ENCODE measurements around the gene ATP8B3.

Gene ATP8B3

DNA sequence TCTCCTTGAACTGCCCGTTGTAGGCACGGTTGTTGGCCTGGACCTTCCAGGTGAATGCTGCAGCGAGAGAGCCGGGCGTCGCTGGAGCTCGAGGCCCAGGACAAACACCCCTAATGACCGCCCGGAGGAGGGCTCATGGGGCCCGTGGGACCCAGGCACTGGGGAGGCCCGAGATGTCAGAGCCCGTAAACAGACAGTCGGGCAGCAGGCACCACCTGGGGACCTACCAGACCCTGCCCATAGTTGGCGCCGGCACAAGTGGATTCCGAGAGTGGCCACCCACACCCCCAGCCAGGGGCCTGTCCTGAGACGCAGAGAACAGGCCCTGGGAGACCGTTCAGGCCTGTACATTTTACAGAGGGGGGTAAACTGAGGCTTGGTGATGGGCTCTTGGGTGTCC, 2.4 kb downstream of the ATP8B3 start:
- no peak overlapping the region for H3K4me3 ChIP-seq
- DNase-seq (ENCODE audit: low spot score): no peak
- H3K27ac ChIP-seq: no peak overlapping the region
- no peak for TF ChIP-seq CTCF (IDR thresholded peaks at IDR 0.05)

DNA sequence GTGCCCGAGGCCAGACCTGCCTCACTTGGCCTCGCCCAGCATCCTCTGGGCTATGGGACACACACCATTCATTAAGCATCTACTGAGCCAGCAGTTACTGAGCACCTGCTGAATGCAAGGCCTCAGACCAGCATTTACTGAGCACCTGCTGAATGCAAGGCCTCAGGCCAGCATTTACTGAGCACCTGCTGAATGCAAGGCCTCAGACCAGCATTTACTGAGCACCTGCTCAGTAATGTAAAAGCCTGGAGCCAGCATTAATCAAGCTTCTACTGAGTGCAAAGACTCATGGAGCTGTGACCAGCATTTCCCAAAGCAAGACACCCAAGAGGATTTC, 3.7 kb downstream of the ATP8B3 start:
- DNase-seq (ENCODE audit: low spot score): no peak
- no peak overlapping the region for H3K27ac ChIP-seq
- TF ChIP-seq CTCF (IDR thresholded peaks at IDR 0.05): no peak

DNA sequence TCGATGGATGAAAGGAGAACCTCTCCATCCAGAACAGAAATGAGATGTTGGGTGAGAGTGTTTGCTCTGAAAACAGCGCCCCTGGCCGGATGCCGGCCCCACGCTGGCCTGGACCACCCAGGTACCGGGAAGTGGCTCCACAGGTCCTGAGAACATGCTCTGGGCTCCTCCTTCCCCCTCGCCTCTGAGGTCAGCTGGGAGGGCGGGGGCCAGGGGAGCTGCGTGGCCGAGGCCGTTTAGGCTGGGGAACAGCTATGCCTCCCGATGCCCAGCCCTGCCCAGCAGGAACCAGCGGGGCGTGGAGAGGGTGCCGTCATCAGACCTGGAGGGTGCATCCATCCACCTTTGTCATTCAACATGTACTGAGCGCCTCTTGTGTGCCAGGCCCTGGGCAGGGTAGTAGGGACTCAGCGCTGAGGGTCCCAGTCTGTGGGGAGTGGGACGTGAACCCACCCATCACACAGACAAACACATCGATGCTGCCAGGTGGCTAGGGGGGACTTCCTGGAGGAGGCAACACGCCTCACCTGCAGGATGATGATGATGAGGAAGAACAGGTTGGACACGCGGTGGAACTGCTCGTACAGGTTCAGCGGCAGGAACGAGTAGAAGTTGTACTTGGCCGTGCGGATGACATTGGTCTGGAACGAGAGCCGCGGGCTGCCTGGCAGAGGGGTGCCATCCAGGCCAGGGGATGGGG, 4.2 kb downstream of the ATP8B3 start:
- DNase-seq (ENCODE audit: low spot score): no peak

More for the DNA sequence above, 3.7 kb downstream of the ATP8B3 start:
- no peak overlapping the region for H3K4me3 ChIP-seq

GRCh38 chr19:1807030-1807694, 4.9 kb downstream of the ATP8B3 start:
- Histone ChIP-seq H3K4me3 (no peak overlapping the region), H3K27ac (no peak overlapping the region)
- no peak for TF ChIP-seq CTCF (IDR thresholded peaks at IDR 0.05)
- no peak for DNase-seq (ENCODE audit: low spot score)

More for the DNA sequence above, 4.2 kb downstream of the ATP8B3 start:
- TF ChIP-seq CTCF (IDR thresholded peaks at IDR 0.05): no peak
- no peak overlapping the region for H3K4me3 ChIP-seq
- H3K27ac ChIP-seq: no peak overlapping the region

GRCh38 chr19:1806184-1807029, 5.7 kb downstream of the ATP8B3 start:
- DNase-seq (ENCODE audit: low spot score): no peak
- no peak for TF ChIP-seq CTCF (IDR thresholded peaks at IDR 0.05)
- Histone ChIP-seq H3K4me3 (no peak overlapping the region), H3K27ac (no peak overlapping the region)

- DNase-seq (ENCODE audit: low spot score): no peak
- Histone ChIP-seq H3K4me3 (no peak overlapping the region), H3K27ac (no peak overlapping the region)
- TF ChIP-seq CTCF (IDR thresholded peaks at IDR 0.05): no peak
Measured at GRCh38 chr19:1805401-1806183, 6.5 kb downstream of the ATP8B3 start.
